CMK (cell line): ENCODE results near the gene KRTAP20-4.

Experiments used
- DNase-seq: peaks from one replicate; pipeline ENCODE4 v3.0.0-alpha.2; 2010; ENCODE audit warnings: low read depth

KRTAP20-4 gene

DNA sequence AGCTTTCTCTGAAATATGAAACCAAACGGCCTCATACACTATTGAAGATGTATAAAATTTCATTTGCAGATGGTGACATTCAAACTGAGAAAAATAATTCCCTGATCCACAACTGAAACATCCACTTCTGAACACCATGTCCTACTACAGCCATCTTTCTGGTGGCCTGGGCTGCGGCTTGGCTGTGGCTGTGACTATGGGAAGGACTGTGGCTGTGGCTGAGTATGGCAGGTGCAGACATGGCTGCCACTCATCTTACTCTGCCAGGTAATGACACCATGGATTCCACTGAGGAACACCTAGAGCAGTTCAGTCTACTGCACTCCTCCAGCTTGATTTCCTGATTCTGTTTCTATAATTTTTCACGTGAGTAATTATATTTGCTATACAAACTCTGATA is at the start of gene KRTAP20-4:
Gene KRTAP20-4, plus strand, starts transcription at position 106 of the 400 bp plus-strand sequence.
- DNase-seq, result no peak

DNA sequence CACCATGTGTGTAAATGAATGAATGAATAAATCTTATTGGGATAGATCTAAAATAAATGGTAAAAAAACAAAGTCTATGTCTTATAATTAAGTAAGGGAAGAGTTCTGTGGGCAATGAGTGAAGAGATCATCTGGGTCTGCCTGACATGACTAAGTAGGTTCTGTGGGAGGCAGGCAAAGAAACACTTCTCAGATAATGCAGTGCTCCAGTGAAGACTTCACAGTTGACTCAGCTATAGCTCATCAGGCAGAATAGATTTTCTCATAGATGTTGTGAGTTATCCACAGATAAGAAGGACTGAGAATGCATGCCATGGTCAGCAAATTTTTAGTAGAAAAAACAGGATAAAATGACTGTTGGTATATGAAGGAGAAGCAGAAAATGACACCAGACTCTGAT is 42.7 kb upstream of the KRTAP20-4 start:
- no peak for DNase-seq

DNA sequence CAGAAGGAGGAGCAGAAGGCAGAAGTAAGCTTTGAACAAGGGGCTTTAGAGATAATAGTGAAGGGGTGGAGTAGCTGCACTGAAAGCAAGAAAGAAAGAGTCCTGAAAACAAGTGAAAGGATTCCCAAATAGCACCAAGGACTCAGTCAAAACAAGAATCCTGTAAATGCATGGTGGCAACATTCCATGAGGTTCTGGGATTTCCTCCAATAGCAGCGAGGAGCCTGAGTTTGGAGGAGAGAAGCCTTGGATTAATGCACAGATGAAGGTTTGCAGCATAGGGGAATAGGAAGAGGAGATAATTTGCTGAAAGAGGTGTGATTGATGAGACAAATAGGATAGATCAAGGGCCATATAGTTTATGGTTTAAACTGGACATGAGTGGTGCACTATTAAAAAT is 41.1 kb upstream of the KRTAP20-4 start:
- DNase-seq, result no peak

DNA sequence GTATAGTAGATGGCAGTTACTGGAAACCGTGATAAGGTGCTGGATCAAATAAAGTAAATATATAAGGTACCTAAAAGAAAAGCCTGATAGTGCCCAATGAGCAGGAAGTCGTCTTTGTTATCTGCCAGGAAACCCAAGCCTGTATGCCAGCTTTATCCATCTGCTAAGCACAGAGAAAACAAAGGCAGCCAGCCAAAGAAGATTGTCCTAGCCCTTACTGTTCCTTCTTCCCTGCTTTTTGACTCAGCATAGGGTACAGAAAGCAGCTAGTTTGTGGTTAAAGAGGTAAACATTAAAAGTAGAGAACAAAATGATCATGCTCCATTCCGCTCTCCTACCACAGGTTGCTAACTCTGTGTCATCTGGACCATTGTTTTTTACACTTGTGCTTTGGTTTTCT is 40.3 kb upstream of the KRTAP20-4 start:
- no peak for DNase-seq

DNA sequence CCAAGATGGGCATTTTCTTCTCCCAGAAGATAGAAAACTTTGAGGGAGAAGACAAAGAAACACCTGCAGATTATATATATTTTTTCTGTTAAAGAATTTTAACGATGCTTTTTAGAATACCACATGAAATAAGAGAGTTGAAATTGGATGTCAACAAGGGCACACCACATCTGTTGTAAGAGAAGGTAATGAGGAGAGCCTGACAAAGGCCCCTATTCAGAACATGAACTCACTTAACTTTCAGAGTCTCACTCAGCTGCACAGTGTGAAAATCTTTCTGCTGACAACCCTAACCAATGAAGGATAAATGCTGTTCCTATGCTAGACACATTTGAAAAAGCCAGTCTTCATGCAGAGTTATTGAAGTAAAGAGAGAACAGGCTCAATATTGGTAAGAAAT is 37.6 kb upstream of the KRTAP20-4 start:
- no peak for DNase-seq

DNA sequence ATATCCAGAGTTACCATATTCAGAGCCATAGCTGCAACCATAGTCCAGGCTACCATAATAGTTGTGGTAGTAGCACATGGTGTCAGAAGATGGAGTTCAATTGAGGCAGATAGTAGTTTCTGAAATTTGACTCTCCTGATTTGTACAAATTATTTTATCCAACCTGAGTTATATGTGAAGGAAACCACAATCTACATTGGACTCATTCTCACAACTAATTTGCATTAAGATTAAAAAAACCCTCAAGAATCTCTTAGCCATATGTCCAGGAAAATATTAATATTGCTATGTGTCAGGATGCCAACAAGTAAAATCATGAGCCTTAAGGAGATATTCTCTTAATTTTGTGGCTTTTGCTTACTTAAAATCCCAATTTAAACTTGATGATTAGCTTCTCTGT is 30.1 kb upstream of the KRTAP20-4 start, which contains the start of gene KRTAP22-2:
Gene KRTAP22-2, minus strand, starts transcription at position 101 of the 400 bp plus-strand sequence.
- no peak for DNase-seq

DNA sequence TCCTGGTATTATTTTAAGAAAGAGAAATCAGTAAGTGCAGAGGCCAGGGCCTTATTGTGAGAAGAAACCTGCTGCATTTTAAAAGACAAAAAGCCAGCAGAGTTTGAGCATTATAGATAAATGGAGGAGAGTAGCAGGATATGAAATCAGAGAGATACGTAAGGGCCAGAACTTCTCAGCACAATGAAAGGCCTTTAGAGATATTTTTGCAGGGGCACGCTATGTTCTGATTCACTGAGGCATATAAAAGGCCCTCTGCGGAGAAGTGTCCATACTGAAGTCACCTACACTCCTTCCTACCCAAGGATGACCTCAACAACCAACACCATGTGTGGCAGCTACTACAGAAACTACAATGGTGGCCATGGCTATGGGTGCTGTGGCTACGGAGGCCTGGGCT is 28.3 kb upstream of the KRTAP20-4 start, which contains the start of gene KRTAP6-3:
Gene KRTAP6-3, plus strand, starts transcription at position 301 of the 400 bp plus-strand sequence. Its CDS starts 6 bp downstream, at position 307.
- no peak for DNase-seq

DNA sequence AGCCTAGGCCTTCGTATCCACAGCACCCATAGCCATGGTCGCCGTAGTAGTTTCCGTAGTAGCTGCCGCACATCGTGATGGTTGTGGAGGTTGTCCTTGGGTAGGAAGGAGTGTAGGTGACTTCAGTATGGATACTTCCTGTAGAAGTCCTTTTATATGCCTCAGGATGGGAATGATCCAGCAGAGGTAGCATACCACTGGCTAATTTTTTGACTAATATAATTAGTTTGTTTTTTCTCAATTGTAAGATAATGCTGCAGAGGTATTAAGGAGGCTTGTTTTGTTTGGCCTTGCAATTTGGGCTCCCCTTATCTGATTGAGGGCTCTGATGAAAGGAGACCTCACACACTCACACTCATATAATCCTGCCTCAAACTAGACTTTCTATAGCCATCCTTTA is 21.6 kb upstream of the KRTAP20-4 start, which contains the start of gene KRTAP6-2:
Gene KRTAP6-2, minus strand, starts transcription at position 101 of the 400 bp plus-strand sequence. Its CDS starts 28 bp downstream, at position 73.
- no peak for DNase-seq

DNA sequence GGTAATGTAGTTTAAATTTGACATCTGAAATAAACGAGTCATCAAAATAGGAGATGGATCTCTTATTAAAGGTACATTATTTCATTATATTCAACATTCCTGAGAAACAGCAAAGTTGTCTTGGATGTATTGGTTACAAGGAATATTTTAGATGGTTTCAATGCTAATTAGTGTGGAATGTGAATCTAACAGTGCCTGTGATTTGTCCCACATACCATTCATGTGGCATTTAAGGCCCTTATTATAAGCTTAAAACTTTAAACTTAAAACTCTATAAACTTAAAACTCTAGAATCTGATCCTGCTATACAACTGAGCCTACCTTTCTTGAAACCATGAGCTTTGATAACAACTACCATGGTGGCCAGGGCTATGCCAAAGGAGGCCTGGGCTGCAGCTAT is 19.6 kb upstream of the KRTAP20-4 start, which contains the start of gene KRTAP22-1:
Gene KRTAP22-1, plus strand, starts transcription at position 301 of the 400 bp plus-strand sequence.
- DNase-seq, result no peak

DNA sequence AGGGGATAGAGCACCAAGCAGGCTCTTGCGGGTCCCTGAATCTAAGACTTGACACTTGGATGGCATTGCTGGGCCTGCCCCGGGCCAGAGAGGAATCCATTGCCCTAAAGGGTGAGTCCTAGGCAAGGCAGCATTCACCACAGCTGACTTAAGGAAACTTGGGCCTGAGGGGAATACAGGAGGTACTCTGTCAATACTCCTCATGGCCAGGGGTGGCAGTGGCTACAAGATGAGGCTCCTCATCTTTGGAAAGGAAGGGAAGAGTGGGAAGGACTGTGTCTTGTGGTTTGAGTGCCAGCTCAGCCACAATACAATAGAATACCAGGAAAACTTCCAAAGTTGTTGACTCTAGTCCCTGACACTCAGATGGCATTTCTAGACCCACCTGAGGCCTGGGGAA is 14.5 kb upstream of the KRTAP20-4 start:
- no peak for DNase-seq

DNA sequence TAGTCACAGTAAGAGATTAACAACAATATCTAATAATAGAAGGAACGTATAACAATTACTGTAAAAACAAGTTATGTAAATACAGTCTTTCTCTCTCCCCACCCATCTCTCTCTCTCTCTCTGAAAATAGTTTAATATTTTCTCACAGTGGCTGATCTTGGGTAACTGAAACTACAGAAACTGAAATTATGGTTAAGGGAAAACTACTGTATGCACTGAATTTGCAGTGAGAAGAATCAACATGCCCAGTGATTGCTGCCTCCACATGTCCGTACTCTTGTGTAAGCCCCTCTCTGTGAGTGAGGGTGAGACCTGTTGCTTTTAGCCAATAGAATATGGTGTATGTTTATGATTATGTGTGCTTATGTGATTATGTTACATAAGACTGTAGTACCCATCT is 8.3 kb upstream of the KRTAP20-4 start:
- no peak for DNase-seq

DNA sequence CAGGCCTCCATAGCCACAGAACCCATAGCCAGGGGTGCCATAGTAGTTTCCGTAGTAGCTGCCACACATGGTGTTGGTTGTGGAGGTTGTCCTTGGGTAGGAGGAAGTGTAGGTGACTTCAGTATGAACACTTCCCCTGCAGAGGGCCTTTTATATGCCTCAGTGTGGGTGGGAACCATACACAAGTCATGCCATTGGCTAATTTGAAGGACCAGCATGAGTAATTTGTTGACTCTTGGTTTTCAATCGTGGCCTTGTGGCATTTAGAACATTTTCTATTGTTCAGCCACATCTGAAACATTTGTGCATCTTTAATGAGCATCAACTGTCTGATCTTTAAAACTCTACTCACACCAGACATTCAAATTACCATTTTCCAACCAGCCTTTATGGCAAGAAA is 6.6 kb upstream of the KRTAP20-4 start, which contains the start of gene KRTAP6-1:
Gene KRTAP6-1, minus strand, starts transcription at position 95 of the 400 bp plus-strand sequence. Its CDS starts 26 bp downstream, at position 69.
- no peak for DNase-seq

DNA sequence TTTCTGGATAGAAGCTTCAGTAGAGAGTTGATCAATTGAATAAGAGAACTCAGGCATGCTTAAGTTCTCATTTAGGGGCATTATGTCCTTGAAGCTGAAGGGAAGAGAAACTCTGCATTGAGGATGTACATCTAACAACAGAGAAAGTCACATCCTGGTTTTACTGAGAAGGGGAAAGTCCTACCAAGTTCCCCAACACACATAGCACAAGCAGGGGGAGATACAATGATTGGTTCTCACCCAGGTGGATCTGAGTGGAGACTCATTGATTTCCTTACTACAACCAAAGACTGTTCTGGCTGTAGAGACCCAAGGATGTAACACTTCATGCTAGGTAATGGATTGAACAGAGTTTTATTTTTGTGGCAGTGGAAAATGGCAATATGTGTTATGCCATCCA is 5.2 kb upstream of the KRTAP20-4 start:
- DNase-seq, result no peak

DNA sequence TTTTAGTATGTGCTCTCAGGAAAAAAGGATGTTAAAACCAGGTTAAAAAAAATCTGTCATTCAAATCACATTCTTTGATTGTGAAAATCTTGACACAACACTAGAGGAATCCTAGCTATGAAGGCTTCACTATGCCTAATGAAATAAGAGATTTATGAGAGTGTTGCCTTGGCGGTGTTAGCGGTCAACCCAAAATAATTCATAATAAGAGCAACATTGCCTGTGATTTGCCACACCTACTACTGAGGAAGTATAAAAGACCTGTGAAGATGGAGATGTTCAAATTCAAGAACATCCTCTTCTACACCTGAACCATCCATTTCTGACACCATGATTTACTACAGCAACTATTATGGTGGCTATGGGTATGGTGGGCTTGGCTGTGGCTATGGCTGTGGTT is 4.3 kb upstream of the KRTAP20-4 start, which contains the start of gene KRTAP20-1:
Gene KRTAP20-1, plus strand, starts transcription at position 301 of the 400 bp plus-strand sequence. Its CDS starts 30 bp downstream, at position 331.
- DNase-seq, result no peak

DNA sequence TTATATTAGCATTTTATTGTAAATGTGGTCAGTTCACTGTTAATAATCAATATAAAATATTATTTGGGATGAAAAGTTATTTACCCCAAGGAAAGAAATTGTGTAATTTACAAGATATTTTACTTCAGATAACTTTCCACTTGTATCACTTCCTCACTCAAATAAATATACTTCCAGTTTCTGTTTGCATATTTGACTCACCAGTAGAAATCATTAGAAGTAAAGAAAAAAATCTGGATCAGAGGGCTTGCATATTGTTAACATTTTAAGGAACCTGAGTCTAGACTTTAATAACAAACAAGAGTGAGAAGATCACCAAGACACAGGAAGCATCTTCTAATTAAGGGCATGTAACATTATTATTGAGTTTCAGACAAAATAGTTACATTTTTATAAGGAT is 347 bp upstream of the KRTAP20-4 start:
- DNase-seq, result no peak

DNA sequence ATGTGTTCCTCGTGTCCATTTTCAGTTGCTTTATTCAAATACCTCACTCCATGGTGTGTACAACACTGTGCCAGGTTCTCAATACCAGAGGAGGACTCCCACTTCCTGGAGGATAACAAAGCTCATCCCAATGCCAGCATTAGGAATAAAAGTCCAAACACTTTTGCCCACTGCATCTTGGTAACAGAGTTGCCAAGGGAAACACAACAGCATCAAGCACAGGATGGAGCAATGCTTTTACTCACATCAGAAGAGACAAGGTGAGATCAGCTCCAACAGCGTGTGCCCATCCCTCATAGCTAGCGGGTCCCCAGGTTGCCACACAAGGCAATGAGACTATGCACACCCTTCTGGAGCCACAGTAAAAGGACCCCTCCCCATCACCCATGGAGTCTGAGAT is 2.9 kb downstream of the KRTAP20-4 start:
- DNase-seq, result no peak

DNA sequence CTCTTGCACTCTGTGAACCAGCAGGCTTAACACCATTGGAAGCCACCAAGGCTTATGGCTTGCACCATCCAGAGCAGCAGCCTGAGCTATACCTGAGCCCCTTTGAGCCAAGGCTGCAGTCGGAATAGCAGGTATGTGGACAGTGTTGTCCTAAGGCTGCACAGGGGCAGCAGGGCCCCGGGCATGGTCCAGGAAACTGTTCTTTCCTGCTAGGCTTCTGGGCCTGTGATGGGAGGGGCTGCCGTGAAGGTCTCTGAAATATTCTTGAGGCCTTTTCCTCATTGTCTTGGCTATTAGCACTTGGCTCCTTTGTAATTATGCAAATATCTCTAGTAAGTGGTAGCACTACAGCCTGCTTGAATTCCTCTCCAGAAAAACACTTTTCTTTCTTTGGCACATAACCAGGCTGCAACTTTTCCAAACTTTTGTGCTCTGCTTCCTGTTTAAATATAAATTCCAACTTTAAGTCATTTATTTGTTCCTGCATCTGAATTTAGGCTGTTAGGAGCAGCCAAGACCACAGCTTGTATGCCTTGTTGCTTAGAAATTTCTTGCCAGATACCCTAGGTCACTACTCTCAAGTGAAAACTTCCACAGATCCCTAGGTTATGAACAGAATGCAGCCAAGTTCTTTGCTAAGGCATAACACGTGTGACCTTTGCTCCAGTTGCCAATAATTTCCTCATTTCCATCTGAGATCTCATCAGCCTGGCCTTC is 5.2 kb downstream of the KRTAP20-4 start:
- no peak for DNase-seq

DNA sequence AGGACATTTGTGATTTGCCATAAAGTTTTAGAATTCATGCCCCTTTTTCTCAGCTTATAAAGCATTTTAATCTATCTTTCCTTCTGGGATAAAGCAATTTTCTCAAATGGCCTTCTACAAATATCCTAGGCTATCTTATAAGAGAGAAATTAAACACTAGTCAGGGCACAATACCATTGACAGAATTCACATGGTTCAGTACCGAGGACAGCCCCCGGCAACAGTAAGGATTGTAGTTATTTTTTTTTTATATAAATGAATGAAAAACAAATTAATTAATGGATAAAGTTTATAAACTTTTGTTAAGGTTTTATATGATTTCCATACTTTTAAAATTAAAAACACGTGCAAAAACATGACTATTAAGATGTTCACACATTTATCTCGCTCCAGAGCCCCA is 7.7 kb downstream of the KRTAP20-4 start:
- no peak for DNase-seq

DNA sequence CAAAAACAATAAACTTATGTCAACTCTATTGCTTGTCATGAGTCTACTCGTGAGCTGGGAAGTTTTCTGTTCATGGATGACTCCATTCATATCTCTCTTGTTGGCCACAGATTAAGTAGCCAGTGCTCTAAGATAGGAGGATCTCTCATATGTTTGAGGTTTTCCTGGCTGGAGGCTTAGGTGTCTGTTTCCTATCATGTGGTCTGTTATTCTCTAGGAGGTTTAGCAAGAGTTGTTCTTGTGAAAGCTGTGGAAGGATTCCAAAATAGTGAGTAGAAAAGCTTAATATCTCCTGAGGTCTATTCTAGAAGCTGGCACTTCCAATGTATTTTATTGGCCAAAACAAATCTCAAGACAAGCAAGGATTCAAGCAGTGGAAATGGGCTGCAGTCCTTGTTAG is 8.8 kb downstream of the KRTAP20-4 start:
- no peak for DNase-seq

DNA sequence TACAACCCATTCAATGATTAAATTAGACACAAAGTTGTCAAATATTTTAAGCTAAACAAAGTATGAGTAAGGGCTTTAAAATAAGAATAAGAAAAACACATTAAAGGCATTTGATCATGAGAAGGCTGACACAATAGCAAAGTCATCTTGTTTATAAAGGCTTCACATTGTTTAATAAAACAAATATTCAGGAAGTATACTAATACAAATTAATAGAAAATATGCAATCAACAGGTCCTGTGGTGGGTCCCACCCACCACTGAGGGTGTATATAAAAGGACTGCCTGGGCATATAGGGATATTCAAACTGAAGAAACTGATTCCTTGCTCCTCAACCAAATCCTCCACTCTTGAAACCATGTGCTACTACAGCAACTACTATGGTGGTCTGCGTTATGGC is 14.5 kb downstream of the KRTAP20-4 start, which contains the start of gene KRTAP20-2:
Gene KRTAP20-2, plus strand, starts transcription at position 301 of the 400 bp plus-strand sequence. Its CDS starts 58 bp downstream, at position 359.
- DNase-seq, result no peak

DNA sequence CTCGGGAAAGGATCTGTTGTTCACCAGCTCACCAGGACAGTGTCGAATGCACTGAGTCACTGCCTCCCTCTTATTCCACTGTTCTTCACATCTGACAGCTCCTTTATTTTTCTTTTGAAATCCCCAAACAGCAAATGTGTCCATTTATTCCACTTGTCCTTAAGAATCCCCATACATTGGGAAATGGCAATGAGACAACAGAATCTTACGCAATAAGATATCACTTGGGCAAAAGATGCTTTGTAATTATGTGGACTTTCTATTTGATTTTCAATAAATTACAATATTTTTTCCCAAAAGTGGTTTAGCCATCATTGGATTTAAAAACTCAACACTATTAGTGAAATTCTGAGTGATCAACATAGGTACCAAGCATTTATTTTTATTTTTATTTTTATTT is 18.3 kb downstream of the KRTAP20-4 start:
- no peak for DNase-seq

DNA sequence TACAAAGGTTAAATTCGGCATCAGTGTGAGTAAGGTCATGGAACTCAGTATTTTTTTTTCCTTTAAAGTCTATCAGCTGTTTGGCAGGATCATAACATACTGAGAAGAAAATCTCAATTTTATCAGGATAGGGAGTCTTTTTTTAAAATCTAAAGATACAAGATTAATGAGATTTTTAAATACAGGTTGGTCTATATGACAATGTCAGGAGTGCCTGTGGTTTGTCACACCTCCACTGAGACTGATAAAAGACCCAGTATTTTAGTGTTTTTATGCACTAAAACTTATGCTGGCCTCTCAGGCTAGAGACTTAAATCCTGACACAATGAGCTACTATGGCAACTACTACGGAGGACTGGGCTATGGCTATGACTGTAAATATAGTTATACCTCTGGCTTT is 22.1 kb downstream of the KRTAP20-4 start, which contains the start of gene KRTAP20-3:
Gene KRTAP20-3, plus strand, starts transcription at position 301 of the 400 bp plus-strand sequence.
- no peak for DNase-seq

DNA sequence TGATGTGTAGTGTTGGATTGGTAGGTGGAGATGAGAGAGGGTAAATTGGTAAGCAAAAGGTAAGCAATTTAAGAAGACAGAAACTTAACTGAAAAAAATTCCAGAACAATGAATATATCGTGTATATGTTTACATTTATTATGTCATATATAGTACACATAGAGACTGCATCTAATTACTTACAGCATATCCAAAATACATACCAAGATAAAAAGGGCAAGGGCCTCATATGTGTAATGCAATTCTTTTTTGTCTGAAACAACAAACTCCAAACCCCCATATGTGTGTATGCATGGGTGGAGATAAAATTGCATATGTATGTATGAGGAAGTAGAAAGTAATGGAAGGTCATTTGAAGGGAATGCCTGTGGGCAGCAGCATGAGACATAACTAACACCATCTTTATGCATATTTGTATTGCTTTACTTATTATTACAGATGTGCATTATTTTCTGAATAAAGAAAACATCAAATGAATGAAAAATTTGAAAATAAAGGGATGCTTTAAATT is 26.5 kb downstream of the KRTAP20-4 start:
- no peak for DNase-seq
